ENCODE results near the gene TRIO.

DNA sequence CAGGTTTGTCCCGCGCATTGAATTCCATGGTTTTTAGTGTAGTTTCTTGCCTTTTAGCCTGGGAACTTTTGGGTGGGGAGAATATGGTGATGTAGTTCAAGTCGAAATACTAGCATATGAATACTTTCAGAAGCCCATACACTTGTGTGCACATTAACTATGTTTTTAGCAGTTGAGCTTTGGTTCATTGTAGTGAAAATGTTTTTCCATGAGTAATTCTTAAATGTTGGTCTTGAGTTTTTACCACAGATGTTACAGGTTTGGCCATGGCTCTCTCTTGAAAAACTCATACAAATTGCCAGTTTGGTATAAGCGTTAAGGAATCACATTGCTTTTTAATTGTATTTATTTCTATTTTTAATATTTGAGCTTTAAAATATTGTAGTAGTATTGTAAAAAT, 45.6 kb downstream of the TRIO start:
- TF ChIP-seq, protein P1, sequence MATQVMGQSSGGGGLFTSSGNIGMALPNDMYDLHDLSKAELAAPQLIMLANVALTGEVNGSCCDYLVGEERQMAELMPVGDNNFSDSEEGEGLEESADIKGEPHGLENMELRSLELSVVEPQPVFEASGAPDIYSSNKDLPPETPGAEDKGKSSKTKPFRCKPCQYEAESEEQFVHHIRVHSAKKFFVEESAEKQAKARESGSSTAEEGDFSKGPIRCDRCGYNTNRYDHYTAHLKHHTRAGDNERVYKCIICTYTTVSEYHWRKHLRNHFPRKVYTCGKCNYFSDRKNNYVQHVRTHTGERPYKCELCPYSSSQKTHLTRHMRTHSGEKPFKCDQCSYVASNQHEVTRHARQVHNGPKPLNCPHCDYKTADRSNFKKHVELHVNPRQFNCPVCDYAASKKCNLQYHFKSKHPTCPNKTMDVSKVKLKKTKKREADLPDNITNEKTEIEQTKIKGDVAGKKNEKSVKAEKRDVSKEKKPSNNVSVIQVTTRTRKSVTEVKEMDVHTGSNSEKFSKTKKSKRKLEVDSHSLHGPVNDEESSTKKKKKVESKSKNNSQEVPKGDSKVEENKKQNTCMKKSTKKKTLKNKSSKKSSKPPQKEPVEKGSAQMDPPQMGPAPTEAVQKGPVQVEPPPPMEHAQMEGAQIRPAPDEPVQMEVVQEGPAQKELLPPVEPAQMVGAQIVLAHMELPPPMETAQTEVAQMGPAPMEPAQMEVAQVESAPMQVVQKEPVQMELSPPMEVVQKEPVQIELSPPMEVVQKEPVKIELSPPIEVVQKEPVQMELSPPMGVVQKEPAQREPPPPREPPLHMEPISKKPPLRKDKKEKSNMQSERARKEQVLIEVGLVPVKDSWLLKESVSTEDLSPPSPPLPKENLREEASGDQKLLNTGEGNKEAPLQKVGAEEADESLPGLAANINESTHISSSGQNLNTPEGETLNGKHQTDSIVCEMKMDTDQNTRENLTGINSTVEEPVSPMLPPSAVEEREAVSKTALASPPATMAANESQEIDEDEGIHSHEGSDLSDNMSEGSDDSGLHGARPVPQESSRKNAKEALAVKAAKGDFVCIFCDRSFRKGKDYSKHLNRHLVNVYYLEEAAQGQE (IDR thresholded peaks at IDR 0.05; ENCODE audit: low read depth, low read length) = no peak
- TF ChIP-seq PAX5 (IDR thresholded peaks at IDR 0.05; ENCODE audit: borderline replicate concordance, low read depth, low read length) (no peak), CHD2 (IDR thresholded peaks at IDR 0.05; ENCODE audit: borderline replicate concordance, low read depth, low read length) (no peak), HCFC1 (IDR thresholded peaks at IDR 0.05; ENCODE audit: low read length) (no peak), POLR2AphosphoS5 (IDR thresholded peaks at IDR 0.05; ENCODE audit: low read length) (no peak), CBX5 (IDR thresholded peaks at IDR 0.05; ENCODE audit: low read depth) (no peak), BRCA1 (IDR thresholded peaks at IDR 0.05; ENCODE audit: low read depth, low read length) (no peak), CHD1 (IDR thresholded peaks at IDR 0.05; ENCODE audit: low read depth, low read length) (no peak)
- TF ChIP-seq, protein P2, sequence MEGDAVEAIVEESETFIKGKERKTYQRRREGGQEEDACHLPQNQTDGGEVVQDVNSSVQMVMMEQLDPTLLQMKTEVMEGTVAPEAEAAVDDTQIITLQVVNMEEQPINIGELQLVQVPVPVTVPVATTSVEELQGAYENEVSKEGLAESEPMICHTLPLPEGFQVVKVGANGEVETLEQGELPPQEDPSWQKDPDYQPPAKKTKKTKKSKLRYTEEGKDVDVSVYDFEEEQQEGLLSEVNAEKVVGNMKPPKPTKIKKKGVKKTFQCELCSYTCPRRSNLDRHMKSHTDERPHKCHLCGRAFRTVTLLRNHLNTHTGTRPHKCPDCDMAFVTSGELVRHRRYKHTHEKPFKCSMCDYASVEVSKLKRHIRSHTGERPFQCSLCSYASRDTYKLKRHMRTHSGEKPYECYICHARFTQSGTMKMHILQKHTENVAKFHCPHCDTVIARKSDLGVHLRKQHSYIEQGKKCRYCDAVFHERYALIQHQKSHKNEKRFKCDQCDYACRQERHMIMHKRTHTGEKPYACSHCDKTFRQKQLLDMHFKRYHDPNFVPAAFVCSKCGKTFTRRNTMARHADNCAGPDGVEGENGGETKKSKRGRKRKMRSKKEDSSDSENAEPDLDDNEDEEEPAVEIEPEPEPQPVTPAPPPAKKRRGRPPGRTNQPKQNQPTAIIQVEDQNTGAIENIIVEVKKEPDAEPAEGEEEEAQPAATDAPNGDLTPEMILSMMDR (IDR thresholded peaks at IDR 0.05 in 2 of 3, conservative IDR thresholded peaks at IDR 0.05 in 1 of 3; ENCODE audit: control insufficient read depth in 2 of 3, extremely low read depth in 1 of 3, insufficient read depth in 1 of 3, low read depth in 3 of 3, low read length in 3 of 3) = no peak
- TF ChIP-seq, protein P3, sequence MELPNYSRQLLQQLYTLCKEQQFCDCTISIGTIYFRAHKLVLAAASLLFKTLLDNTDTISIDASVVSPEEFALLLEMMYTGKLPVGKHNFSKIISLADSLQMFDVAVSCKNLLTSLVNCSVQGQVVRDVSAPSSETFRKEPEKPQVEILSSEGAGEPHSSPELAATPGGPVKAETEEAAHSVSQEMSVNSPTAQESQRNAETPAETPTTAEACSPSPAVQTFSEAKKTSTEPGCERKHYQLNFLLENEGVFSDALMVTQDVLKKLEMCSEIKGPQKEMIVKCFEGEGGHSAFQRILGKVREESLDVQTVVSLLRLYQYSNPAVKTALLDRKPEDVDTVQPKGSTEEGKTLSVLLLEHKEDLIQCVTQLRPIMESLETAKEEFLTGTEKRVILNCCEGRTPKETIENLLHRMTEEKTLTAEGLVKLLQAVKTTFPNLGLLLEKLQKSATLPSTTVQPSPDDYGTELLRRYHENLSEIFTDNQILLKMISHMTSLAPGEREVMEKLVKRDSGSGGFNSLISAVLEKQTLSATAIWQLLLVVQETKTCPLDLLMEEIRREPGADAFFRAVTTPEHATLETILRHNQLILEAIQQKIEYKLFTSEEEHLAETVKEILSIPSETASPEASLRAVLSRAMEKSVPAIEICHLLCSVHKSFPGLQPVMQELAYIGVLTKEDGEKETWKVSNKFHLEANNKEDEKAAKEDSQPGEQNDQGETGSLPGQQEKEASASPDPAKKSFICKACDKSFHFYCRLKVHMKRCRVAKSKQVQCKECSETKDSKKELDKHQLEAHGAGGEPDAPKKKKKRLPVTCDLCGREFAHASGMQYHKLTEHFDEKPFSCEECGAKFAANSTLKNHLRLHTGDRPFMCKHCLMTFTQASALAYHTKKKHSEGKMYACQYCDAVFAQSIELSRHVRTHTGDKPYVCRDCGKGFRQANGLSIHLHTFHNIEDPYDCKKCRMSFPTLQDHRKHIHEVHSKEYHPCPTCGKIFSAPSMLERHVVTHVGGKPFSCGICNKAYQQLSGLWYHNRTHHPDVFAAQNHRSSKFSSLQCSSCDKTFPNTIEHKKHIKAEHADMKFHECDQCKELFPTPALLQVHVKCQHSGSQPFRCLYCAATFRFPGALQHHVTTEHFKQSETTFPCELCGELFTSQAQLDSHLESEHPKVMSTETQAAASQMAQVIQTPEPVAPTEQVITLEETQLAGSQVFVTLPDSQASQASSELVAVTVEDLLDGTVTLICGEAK (IDR thresholded peaks at IDR 0.05; ENCODE audit: borderline replicate concordance) = no peak
